HepG2 (cell line): ENCODE data around the gene ZNF524. TPM values are rescaled to one million over a fixed set of nuclear protein-coding genes. Genes with fewer than 3 reads are reported as not detected.
A peak's percentile ranks its signal among the peaks of the same experiment; 100 is the strongest.

Source experiments
- DPF2 ChIP-seq: sonication (generic); formaldehyde crosslinking; IDR thresholded peaks from 2 replicates; pipeline ENCODE4 v1.4.0; 2020; ENCODE audit warnings: mild to moderate bottlenecking, low read depth, missing genetic modification reagents, borderline replicate concordance
- GFI1 ChIP-seq: sonication (generic); formaldehyde crosslinking; IDR thresholded peaks from 2 replicates; pipeline ENCODE4 v1.5.0; 2020; ENCODE audit warnings: missing genetic modification reagents, mild to moderate bottlenecking, borderline replicate concordance
- HIVEP1 ChIP-seq: sonication (generic); formaldehyde crosslinking; IDR thresholded peaks from 2 replicates; pipeline ENCODE4 v1.4.0; 2020; ENCODE audit warnings: mild to moderate bottlenecking, missing genetic modification reagents
- HNF1A ChIP-seq, 2 experiments: sonication (generic) in 1 of 2; formaldehyde crosslinking in 1 of 2; IDR thresholded peaks; 2 replicates each; pipeline versions ENCODE4 v1.4.0 to v1.6.1; 2016 to 2020; ENCODE audit warnings: borderline replicate concordance in 1 of 2, low read depth in 1 of 2, mild to moderate bottlenecking in 1 of 2, missing genetic modification reagents in 1 of 2
- HNRNPK ChIP-seq: fragments of 200-400 bp; formaldehyde crosslinking; IDR thresholded peaks from 2 replicates; pipeline ENCODE4 v1.6.1; 2018; ENCODE audit warnings: low read length, low read depth, moderate library complexity, mild to moderate bottlenecking; ENCODE audit not compliant: poor library complexity, severe bottlenecking
- MEIS1 ChIP-seq: sonication (generic); formaldehyde crosslinking; IDR thresholded peaks from 2 replicates; pipeline ENCODE4 v1.9.0; 2021; ENCODE audit warnings: mild to moderate bottlenecking, missing genetic modification reagents, moderate library complexity, borderline replicate concordance
- RBAK ChIP-seq: sonication (generic); formaldehyde crosslinking; IDR thresholded peaks from 2 replicates; pipeline ENCODE4 v1.5.1; 2020; ENCODE audit warnings: mild to moderate bottlenecking, missing genetic modification reagents
- RORA ChIP-seq: sonication (generic); formaldehyde crosslinking; IDR thresholded peaks from 2 replicates; pipeline ENCODE4 v1.5.0; 2020; ENCODE audit warnings: mild to moderate bottlenecking, missing genetic modification reagents, moderate library complexity
- SP140L ChIP-seq: sonication (generic); formaldehyde crosslinking; IDR thresholded peaks from 2 replicates; pipeline ENCODE4 v1.4.0; 2020; ENCODE audit warnings: missing genetic modification reagents, borderline replicate concordance
- THAP11 ChIP-seq: IDR thresholded peaks from 2 replicates; pipeline ENCODE4 v1.6.1; 2016; ENCODE audit warnings: missing biosample characterization, missing genetic modification reagents
- ZNF235 ChIP-seq: sonication (generic); formaldehyde crosslinking; IDR thresholded peaks from 2 replicates; pipeline ENCODE4 v1.8.1; 2023; ENCODE audit warnings: mild to moderate bottlenecking, missing genetic modification reagents, borderline replicate concordance
- ZNF367 ChIP-seq: sonication (generic); formaldehyde crosslinking; IDR thresholded peaks from 2 replicates; pipeline ENCODE4 v1.4.0; 2020; ENCODE audit warnings: missing genetic modification reagents, borderline replicate concordance
- ZNF383 ChIP-seq: sonication (generic); formaldehyde crosslinking; IDR thresholded peaks from 2 replicates; pipeline ENCODE4 v1.4.0; 2020; ENCODE audit warnings: missing genetic modification reagents, mild to moderate bottlenecking, borderline replicate concordance
- ZNF430 ChIP-seq: sonication (generic); formaldehyde crosslinking; IDR thresholded peaks from 2 replicates; pipeline ENCODE4 v1.9.0; 2021; ENCODE audit warnings: mild to moderate bottlenecking, missing genetic modification reagents
- ZNF552 ChIP-seq: sonication (generic); formaldehyde crosslinking; IDR thresholded peaks from 2 replicates; pipeline ENCODE4 v1.9.0; 2022; ENCODE audit warnings: missing genetic modification reagents, mild to moderate bottlenecking, borderline replicate concordance
- ZNF569 ChIP-seq: sonication (generic); formaldehyde crosslinking; IDR thresholded peaks from 2 replicates; pipeline ENCODE4 v1.5.0; 2020; ENCODE audit warnings: mild to moderate bottlenecking, missing genetic modification reagents, moderate library complexity, borderline replicate concordance
- ZNF577 ChIP-seq: sonication (generic); formaldehyde crosslinking; IDR thresholded peaks from 2 replicates; pipeline ENCODE4 v1.4.0; 2020; ENCODE audit warnings: mild to moderate bottlenecking, low read depth, missing genetic modification reagents, borderline replicate concordance
- ZSCAN12 ChIP-seq: sonication (generic); formaldehyde crosslinking; IDR thresholded peaks from 2 replicates; pipeline ENCODE4 v1.9.0; 2021; ENCODE audit warnings: mild to moderate bottlenecking, missing genetic modification reagents
- ZSCAN9 ChIP-seq: IDR thresholded peaks from 2 replicates; pipeline ENCODE4 v1.6.1; 2016; ENCODE audit warnings: borderline replicate concordance
- polyA plus RNA-seq, 8 experiments: library from polyadenylated mRNA; depleted of rRNA in 3 of 8; stranded (reverse) in 7 of 8; unstranded in 1 of 8; fragments of >200 nt; fragmentation: Illumina TruSeq in 4 of 8; extraction: Trizol in 4 of 8; gene quantifications; 2 replicates each; pipeline versions ENCODE4 v1.2.1 to v1.2.3, GENCODE V29; 2011 to 2016; ENCODE audit warnings: low read depth in 4 of 8, missing spikeins in 1 of 8, mixed read lengths in 1 of 8; ENCODE audit not compliant: insufficient read depth in 1 of 8
- total RNA-seq, 5 experiments: library from RNA; depleted of rRNA; stranded (reverse); fragments of >200 nt; fragmentation: Illumina TruSeq; extraction: Trizol; gene quantifications; 2 replicates each; pipeline ENCODE4 v1.2.3, GENCODE V29; 2016; ENCODE audit warnings: low read depth in 1 of 5
- TF ChIP-seq, protein P1 (sequence below): sonication (generic); formaldehyde crosslinking; IDR thresholded peaks from 2 replicates; pipeline ENCODE4 v1.5.0; 2020; ENCODE audit warnings: mild to moderate bottlenecking, missing genetic modification reagents
- TF ChIP-seq, protein P2 (sequence below): sonication (generic); formaldehyde crosslinking; IDR thresholded peaks from 2 replicates; pipeline ENCODE4 v1.5.0; 2020; ENCODE audit warnings: missing genetic modification reagents, mild to moderate bottlenecking, borderline replicate concordance

The ZNF524 gene
- total and polyA plus RNA-seq, 2 of the 13 experiments (the other 11 are each of a cell fraction or from before 2014, with no cell fraction given), result 3.2 to 4.6 TPM

- TF ChIP-seq RORA (CRISPR knock-in tag) (no peak), RBAK (no peak), THAP11 (CRISPR knock-in tag) (no peak), GFI1 (CRISPR knock-in tag) (no peak), HIVEP1 (CRISPR knock-in tag) (no peak), ZNF577 (no peak), ZSCAN9 (no peak), ZNF367 (CRISPR knock-in tag) (no peak), ZNF430 (CRISPR knock-in tag) (no peak), ZNF235 (no peak), SP140L (CRISPR knock-in tag) (no peak), DPF2 (CRISPR knock-in tag) (no peak), HNRNPK (peak; percentile 27), ZNF552 (CRISPR knock-in tag) (no peak; the same call in 1 of the 2 replicates), MEIS1 (CRISPR knock-in tag) (no peak), ZNF383 (CRISPR knock-in tag) (no peak), ZSCAN12 (CRISPR knock-in tag) (no peak), ZNF569 (CRISPR knock-in tag) (no peak), HNF1A (IDR thresholded peaks at IDR 0.05; ENCODE audit: low read depth) (no peak), HNF1A (CRISPR knock-in tag; IDR thresholded peaks at IDR 0.05; ENCODE audit: borderline replicate concordance) (no peak)
- TF ChIP-seq, protein P1, sequence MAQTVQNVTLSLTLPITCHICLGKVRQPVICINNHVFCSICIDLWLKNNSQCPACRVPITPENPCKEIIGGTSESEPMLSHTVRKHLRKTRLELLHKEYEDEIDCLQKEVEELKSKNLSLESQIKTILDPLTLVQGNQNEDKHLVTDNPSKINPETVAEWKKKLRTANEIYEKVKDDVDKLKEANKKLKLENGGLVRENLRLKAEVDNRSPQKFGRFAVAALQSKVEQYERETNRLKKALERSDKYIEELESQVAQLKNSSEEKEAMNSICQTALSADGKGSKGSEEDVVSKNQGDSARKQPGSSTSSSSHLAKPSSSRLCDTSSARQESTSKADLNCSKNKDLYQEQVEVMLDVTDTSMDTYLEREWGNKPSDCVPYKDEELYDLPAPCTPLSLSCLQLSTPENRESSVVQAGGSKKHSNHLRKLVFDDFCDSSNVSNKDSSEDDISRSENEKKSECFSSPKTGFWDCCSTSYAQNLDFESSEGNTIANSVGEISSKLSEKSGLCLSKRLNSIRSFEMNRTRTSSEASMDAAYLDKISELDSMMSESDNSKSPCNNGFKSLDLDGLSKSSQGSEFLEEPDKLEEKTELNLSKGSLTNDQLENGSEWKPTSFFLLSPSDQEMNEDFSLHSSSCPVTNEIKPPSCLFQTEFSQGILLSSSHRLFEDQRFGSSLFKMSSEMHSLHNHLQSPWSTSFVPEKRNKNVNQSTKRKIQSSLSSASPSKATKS (CRISPR knock-in tag), result no peak
- TF ChIP-seq, protein P2, sequence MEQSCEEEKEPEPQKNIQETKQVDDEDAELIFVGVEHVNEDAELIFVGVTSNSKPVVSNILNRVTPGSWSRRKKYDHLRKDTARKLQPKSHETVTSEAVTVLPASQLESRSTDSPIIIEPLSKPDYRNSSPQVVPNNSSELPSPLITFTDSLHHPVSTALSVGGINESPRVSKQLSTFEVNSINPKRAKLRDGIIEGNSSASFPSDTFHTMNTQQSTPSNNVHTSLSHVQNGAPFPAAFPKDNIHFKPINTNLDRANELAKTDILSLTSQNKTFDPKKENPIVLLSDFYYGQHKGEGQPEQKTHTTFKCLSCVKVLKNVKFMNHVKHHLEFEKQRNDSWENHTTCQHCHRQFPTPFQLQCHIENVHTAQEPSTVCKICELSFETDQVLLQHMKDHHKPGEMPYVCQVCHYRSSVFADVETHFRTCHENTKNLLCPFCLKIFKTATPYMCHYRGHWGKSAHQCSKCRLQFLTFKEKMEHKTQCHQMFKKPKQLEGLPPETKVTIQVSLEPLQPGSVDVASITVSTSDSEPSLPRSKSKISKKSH (CRISPR knock-in tag), result 0 out of 2 replicates have a peak, but pooled peaks have one; percentile 56
Measured at GRCh38 chr19:55642153-55643002, 42.3 kb downstream of the ZNF524 start (continued).
